Neural crest cell (in vitro differentiated cells): ENCODE measurements around the gene CEACAM8. TPM values are rescaled to one million over a fixed set of nuclear protein-coding genes. Genes with fewer than 3 reads are reported as not detected.
"Not testable (repeated sequence)": the region's sequence is repeated elsewhere in the genome, so short reads cannot be mapped to it uniquely, and the experiment has no call there.

Experiments
- DNase-seq: peaks from one replicate; pipeline ENCODE4 v3.0.0; 2021; ENCODE audit warnings: low read depth, mixed read lengths, low spot score
- H3K27ac Mint-ChIP-seq: one replicate; pipeline ENCODE4 v1.8.0; 2021; ENCODE audit warnings: mild to moderate bottlenecking, mixed read lengths; ENCODE audit not compliant: unreplicated experiment
- H3K27me3 Mint-ChIP-seq: 2 replicates; pipeline ENCODE4 v1.8.0; 2021; ENCODE audit warnings: low read depth, mild to moderate bottlenecking, mixed read lengths
- H3K36me3 Mint-ChIP-seq: 2 replicates; pipeline ENCODE4 v1.8.0; 2021; ENCODE audit warnings: low read depth, mild to moderate bottlenecking, mixed read lengths
- H3K4me1 Mint-ChIP-seq: 2 replicates; pipeline ENCODE4 v1.8.0; 2021; ENCODE audit warnings: mixed read lengths
- H3K4me3 Mint-ChIP-seq: one replicate; pipeline ENCODE4 v1.8.0; 2021; ENCODE audit warnings: mild to moderate bottlenecking, mixed read lengths
- H3K9me3 Mint-ChIP-seq: 2 replicates; pipeline ENCODE4 v1.8.0; 2021; ENCODE audit warnings: mixed read lengths
- CTCF ChIP-seq: fragments of 200-600 bp; sonication (generic); conservative IDR thresholded peaks from 2 replicates; pipeline ENCODE4 v1.5.0; 2021; ENCODE audit warnings: antibody characterized with exemption, mild to moderate bottlenecking
- total RNA-seq: library from RNA; stranded (reverse); gene quantifications from 2 replicates; pipeline ENCODE4 v1.2.1, GENCODE V29; 2021

CEACAM8 gene
- total RNA-seq, 1 donor from 2014 or later, result not detected

- no peak overlapping the region for H3K4me3 Mint-ChIP-seq
Measured at GRCh38 chr19:42546831-42547500, 47.8 kb downstream of the CEACAM8 start.

GRCh38 chr19:42544146-42544545 lies 50.6 kb downstream of the CEACAM8 start:
- Mint-ChIP-seq H3K9me3 (peaks cover 4% of the 10 kb centered on the region), H3K27me3 (peaks cover 20% of the 10 kb centered on the region), H3K4me1 (peaks cover 11% of the 10 kb centered on the region)

More at GRCh38 chr19:42546831-42547500, 47.8 kb downstream of the CEACAM8 start:
- Mint-ChIP-seq H3K27ac (no peak overlapping the region), H3K4me1 (no peaks in the 10 kb centered on the region), H3K9me3 (peaks cover 9% of the 10 kb centered on the region), H3K36me3 (no peaks in the 10 kb centered on the region), H3K27me3 (peaks cover 22% of the 10 kb centered on the region)
- no peak for DNase-seq
- no peak for TF ChIP-seq CTCF

GRCh38 chr19:42542791-42543190 lies 51.9 kb downstream of the CEACAM8 start:
- Mint-ChIP-seq H3K36me3 (no peaks in the 10 kb centered on the region), H3K27ac (no peak overlapping the region), H3K4me1 (peaks cover 15% of the 10 kb centered on the region), H3K4me3 (no peak overlapping the region), H3K9me3 (peaks cover 4% of the 10 kb centered on the region), H3K27me3 (peaks cover 22% of the 10 kb centered on the region)
- TF ChIP-seq CTCF, result no peak
- DNase-seq, result no peak

More at GRCh38 chr19:42544146-42544545, 50.6 kb downstream of the CEACAM8 start:
- no peak overlapping the region for H3K4me3 Mint-ChIP-seq
- DNase-seq, result no peak
- H3K27ac Mint-ChIP-seq, result no peak overlapping the region
- TF ChIP-seq CTCF, result no peak
- no peaks in the 10 kb centered on the region for H3K36me3 Mint-ChIP-seq

- H3K27me3 Mint-ChIP-seq, result peaks cover 3% of the 10 kb centered on the region
- no peaks in the 10 kb centered on the region for H3K9me3 Mint-ChIP-seq
- peaks cover 15% of the 10 kb centered on the region for H3K4me1 Mint-ChIP-seq
- no peaks in the 10 kb centered on the region for H3K36me3 Mint-ChIP-seq
- H3K27ac Mint-ChIP-seq, result no peak overlapping the region
- no peak for TF ChIP-seq CTCF
- H3K4me3 Mint-ChIP-seq, result no peak overlapping the region
- DNase-seq, result no peak
Measured at GRCh38 chr19:42540071-42540553, 54.6 kb downstream of the CEACAM8 start.

GRCh38 chr19:42538841-42539709 lies 55.6 kb downstream of the CEACAM8 start:
- Mint-ChIP-seq H3K9me3 (no peaks in the 10 kb centered on the region), H3K4me3 (no peak overlapping the region), H3K4me1 (peaks cover 15% of the 10 kb centered on the region), H3K27me3 (peaks cover 5% of the 10 kb centered on the region), H3K36me3 (no peaks in the 10 kb centered on the region), H3K27ac (no peak overlapping the region)
- no peak for TF ChIP-seq CTCF
- no peak for DNase-seq

GRCh38 chr19:42535276-42535675 lies 59.4 kb downstream of the CEACAM8 start:
- DNase-seq, H3K4me1 Mint-ChIP-seq, H3K36me3 Mint-ChIP-seq, H3K9me3 Mint-ChIP-seq, H3K4me3 Mint-ChIP-seq, H3K27ac Mint-ChIP-seq, H3K27me3 Mint-ChIP-seq: not testable (repeated sequence)
